IMR-90 (cell line): ENCODE results near the gene MAPK1. TPM values are rescaled to one million over a fixed set of nuclear protein-coding genes. Genes with fewer than 3 reads are reported as not detected.

Experiments used
- ATAC-seq: fragments of 200-7000 bp; cut with Tn5 transposase; 2 replicates; pipeline ENCODE4 v1.9.1; 2020; ENCODE audit warnings: low read depth, mild to moderate bottlenecking, moderate library complexity
- BruUV-seq: library from RNA; stranded (reverse); fragments of 400-500 nt; replicated peaks from 2 replicates; lab custom pipeline; 2021; lab: Mats Ljungman, UMichigan
- CTCF ChIA-PET: fragments of 300-600 bp; formaldehyde crosslinking; extraction: SDS; loops from one replicate; lab custom pipeline; 2021; ENCODE audit warnings: antibody characterized with exemption; lab: Yijun Ruan, JAX
- POLR2A ChIA-PET: fragments of 300-600 bp; sonication (Branson Sonifier 250); formaldehyde crosslinking; loops from one replicate; lab custom pipeline; 2022; ENCODE audit warnings: antibody characterized with exemption; ENCODE audit not compliant: unreplicated experiment; lab: Charles Lee
- DNase-seq: peaks from one replicate; pipeline ENCODE4 v3.0.0; 2013
- H2AFZ ChIP-seq: replicated peaks from 2 replicates; pipeline ENCODE3; 2013; ENCODE audit warnings: low read length, mild to moderate bottlenecking; ENCODE audit not compliant: poor library complexity
- H2AK5ac ChIP-seq: 2 replicates; pipeline ENCODE4 v1.6.1; 2013; ENCODE audit warnings: low read depth, low read length, inconsistent platforms
- H2AK9ac ChIP-seq: replicated peaks from 2 replicates; pipeline ENCODE3; 2013; ENCODE audit warnings: mild to moderate bottlenecking, low read depth, low read length, moderate library complexity; ENCODE audit not compliant: poor library complexity
- H2BK120ac ChIP-seq: 2 replicates; pipeline ENCODE4 v1.6.1; 2013; ENCODE audit warnings: low read depth, low read length, inconsistent platforms
- H2BK15ac ChIP-seq: 3 replicates; pipeline ENCODE4 v1.6.1; 2013; ENCODE audit warnings: low read depth, low read length, inconsistent platforms
- H2BK20ac ChIP-seq: 2 replicates; pipeline ENCODE4 v1.6.1; 2013; ENCODE audit warnings: low read depth, mild to moderate bottlenecking, inconsistent platforms, low read length, moderate library complexity
- H2BK5ac ChIP-seq: 2 replicates; pipeline ENCODE4 v1.6.1; 2013; ENCODE audit warnings: mild to moderate bottlenecking, low read depth, low read length, inconsistent platforms; ENCODE audit not compliant: poor library complexity, severe bottlenecking
- H3K14ac ChIP-seq: replicated peaks from 2 replicates; pipeline ENCODE4 v1.6.1; 2013; ENCODE audit warnings: low read depth, low read length, inconsistent platforms
- H3K18ac ChIP-seq: 2 replicates; pipeline ENCODE4 v1.6.1; 2013; ENCODE audit warnings: low read depth, low read length, control low read depth
- H3K23ac ChIP-seq: 2 replicates; pipeline ENCODE4 v1.6.1; 2013; ENCODE audit warnings: low read depth, low read length, inconsistent platforms
- H3K27ac ChIP-seq: 2 replicates; pipeline ENCODE4 v1.5.1; 2013; ENCODE audit warnings: mild to moderate bottlenecking, control low read depth, low read length; ENCODE audit not compliant: insufficient read depth
- H3K27me3 ChIP-seq: 2 replicates; pipeline ENCODE4 v1.6.1; 2013; ENCODE audit warnings: low read length; ENCODE audit not compliant: control insufficient read depth, insufficient read depth
- H3K36me3 ChIP-seq: 2 replicates; pipeline ENCODE4 v1.6.1; 2013; ENCODE audit warnings: low read length, mixed read lengths; ENCODE audit not compliant: control insufficient read depth, insufficient read depth
- H3K4ac ChIP-seq: 2 replicates; pipeline ENCODE4 v1.6.1; 2013; ENCODE audit warnings: low read depth, low read length, inconsistent platforms
- H3K4me1 ChIP-seq: 2 replicates; pipeline ENCODE4 v1.6.1; 2013; ENCODE audit warnings: low read length, mixed read lengths; ENCODE audit not compliant: control insufficient read depth, insufficient read depth
- H3K4me2 ChIP-seq: 2 replicates; pipeline ENCODE4 v1.6.1; 2013; ENCODE audit warnings: low read depth, mild to moderate bottlenecking, control low read depth, low read length, moderate library complexity
- H3K4me3 ChIP-seq: 2 replicates; pipeline ENCODE4 v1.5.1; 2013; ENCODE audit warnings: low read depth, mild to moderate bottlenecking, control low read depth, low read length, moderate library complexity; ENCODE audit not compliant: insufficient read depth
- H3K56ac ChIP-seq: 2 replicates; pipeline ENCODE4 v1.6.1; 2013; ENCODE audit warnings: low read length, inconsistent platforms; ENCODE audit not compliant: insufficient read depth; ENCODE audit errors: extremely low read depth
- H3K79me1 ChIP-seq, 2 experiments: 2 replicates each; pipeline ENCODE4 v1.6.1; 2013; ENCODE audit warnings: low read length in 2 of 2, inconsistent platforms in 1 of 2, low read depth in 1 of 2
- H3K9ac ChIP-seq: 2 replicates; pipeline ENCODE4 v1.6.1; 2013; ENCODE audit warnings: low read depth, low read length, control low read depth
- H3K9me1 ChIP-seq: 2 replicates; pipeline ENCODE4 v1.6.1; 2013; ENCODE audit warnings: low read length, inconsistent platforms; ENCODE audit not compliant: insufficient read depth
- H3K9me3 ChIP-seq: 2 replicates; pipeline ENCODE4 v1.6.1; 2013; ENCODE audit warnings: low read length; ENCODE audit not compliant: control insufficient read depth, insufficient read depth
- H4K20me1 ChIP-seq: 2 replicates; pipeline ENCODE4 v1.6.1; 2013; ENCODE audit warnings: low read length, inconsistent platforms; ENCODE audit not compliant: insufficient read depth
- H4K5ac ChIP-seq: 2 replicates; pipeline ENCODE4 v1.6.1; 2013; ENCODE audit warnings: mild to moderate bottlenecking, low read depth, low read length, control low read depth
- H4K8ac ChIP-seq, 2 experiments: 2 replicates each; pipeline ENCODE4 v1.6.1; 2013; ENCODE audit warnings: low read depth in 2 of 2, low read length in 2 of 2, control low read depth in 1 of 2, inconsistent platforms in 1 of 2
- H4K91ac ChIP-seq: 2 replicates; pipeline ENCODE4 v1.6.1; 2013; ENCODE audit warnings: low read depth, low read length, inconsistent platforms; ENCODE audit not compliant: insufficient read depth
- BHLHE40 ChIP-seq: fragments of 150-350 bp; IDR thresholded peaks from 2 replicates; pipeline ENCODE4 v1.6.1; 2016; ENCODE audit warnings: mild to moderate bottlenecking, low read depth, low read length
- CEBPB ChIP-seq: IDR thresholded peaks from 2 replicates; pipeline ENCODE4 v1.6.1; 2012; ENCODE audit warnings: low read depth, low read length, improper control_type of control experiment
- MAZ ChIP-seq: IDR thresholded peaks from 2 replicates; pipeline ENCODE4 v1.6.1; 2012; ENCODE audit warnings: low read depth, mild to moderate bottlenecking, low read length, improper control_type of control experiment, moderate library complexity, borderline replicate concordance
- NFE2L2 ChIP-seq: fragments of 150-350 bp; IDR thresholded peaks from 2 replicates; pipeline ENCODE4 v1.6.1; 2016; ENCODE audit warnings: low read depth, mild to moderate bottlenecking, low read length
- RFX5 ChIP-seq: IDR thresholded peaks from 2 replicates; pipeline ENCODE4 v1.8.0; 2012; ENCODE audit warnings: low read depth, mild to moderate bottlenecking, low read length, moderate library complexity
- SMC3 ChIP-seq: fragments of 150-350 bp; IDR thresholded peaks from 2 replicates; pipeline ENCODE4 v1.6.1; 2016; ENCODE audit warnings: low read depth, mild to moderate bottlenecking, antibody characterized with exemption, low read length, moderate library complexity
- WGBS, 2 experiments: methylation state at CpG; one replicate each; pipeline versions ENCODE4 v1.1.5 to v1.1.7; 2013; ENCODE audit warnings: missing lambda C conversion rate in 2 of 2; ENCODE audit not compliant: insufficient read length in 1 of 2; ENCODE audit errors: extremely low coverage in 2 of 2; 5-methylcytosine and 5-hydroxymethylcytosine counted together
- dilution Hi-C: fragments of 300-500 bp; cut with HindIII; formaldehyde crosslinking; loops from one replicate; pipeline ENCODE4 v1.14.3; 2018; ENCODE audit warnings: low sequenced_read_pairs; ENCODE audit not compliant: unreplicated experiment
- in situ Hi-C: fragments of 300-500 bp; cut with MboI; formaldehyde crosslinking; loops from 3 replicates; pipeline ENCODE4 v1.14.3; 2019; ENCODE audit warnings: low sequenced_read_pairs, inconsistent platforms, mixed read lengths
- intact Hi-C: fragments of 100-400 bp; cut with micrococcal nuclease; formaldehyde crosslinking; loops from 2 replicates; pipeline ENCODE4 v1.10.0; 2022
- polyA plus RNA-seq, 3 experiments: library from polyadenylated mRNA; depleted of rRNA; stranded (reverse); fragments of >200 nt; gene quantifications; 2 replicates each; pipeline ENCODE4 v1.2.3, GENCODE V29; 2012; ENCODE audit warnings: low replicate concordance in 1 of 3
- total RNA-seq: library from RNA; depleted of rRNA; stranded (reverse); fragments of >200 nt; gene quantifications from 2 replicates; pipeline ENCODE4 v1.2.3, GENCODE V29; 2012
- TF ChIP-seq, protein P1 (sequence below): fragments of 150-350 bp; IDR thresholded peaks from 2 replicates; pipeline ENCODE4 v1.6.1; 2016; ENCODE audit warnings: low read depth, mild to moderate bottlenecking, low read length, moderate library complexity, borderline replicate concordance
- TF ChIP-seq, protein P2 (sequence below): fragments of 150-350 bp; IDR thresholded peaks from 2 replicates; pipeline ENCODE4 v1.6.1; 2017; ENCODE audit warnings: mild to moderate bottlenecking, antibody characterized with exemption, low read length, low read depth

The MAPK1 gene
- total and polyA plus RNA-seq, 2 of the 4 experiments (the other 2 are of a cell fraction) = 41.0 to 51.3 TPM

DNA sequence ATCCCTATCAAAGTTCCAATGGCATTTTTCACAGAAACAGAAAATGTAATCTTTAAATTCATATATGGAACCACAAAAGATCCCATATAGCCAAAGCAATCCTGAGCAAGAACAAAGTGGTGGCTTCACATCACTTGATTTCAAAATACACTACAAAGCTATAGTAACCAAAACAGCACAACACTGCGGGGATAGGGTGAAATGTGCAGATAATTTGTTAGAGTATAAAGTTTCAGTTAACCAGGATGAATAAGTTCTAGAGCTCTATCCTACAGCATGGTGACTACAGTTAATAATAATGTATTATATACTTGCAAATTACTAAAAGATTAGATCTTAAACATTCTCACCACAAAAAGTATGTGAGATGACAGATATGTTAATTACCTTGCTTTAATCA, 55.5 kb downstream of the MAPK1 start:
- Histone ChIP-seq H2BK15ac (no peak overlapping the region), H3K4me2 (no peak overlapping the region), H3K27ac (no peak overlapping the region), H3K4me3 (no peak overlapping the region), H3K9ac (no peak overlapping the region), H2BK20ac (no peak overlapping the region), H4K20me1 (peaks cover 72% of the 10 kb centered on the region), H3K79me1 (peaks cover 15 to 71% of the 10 kb centered on the region in 2 experiments; a peak in 3 of 4 replicates), H4K5ac (no peak overlapping the region), H3K9me3 (no peaks in the 10 kb centered on the region), H3K23ac (no peak overlapping the region), H2AFZ (no peak overlapping the region), H3K56ac (no peak overlapping the region), H2BK5ac (no peak overlapping the region), H4K91ac (no peak overlapping the region), H2AK5ac (no peak overlapping the region), H3K18ac (no peak overlapping the region), H2AK9ac (no peak overlapping the region), H3K27me3 (no peaks in the 10 kb centered on the region), H2BK120ac (no peak overlapping the region), H3K4me1 (peaks cover 1% of the 10 kb centered on the region), H4K8ac (no peak overlapping the region), H3K14ac (no peak overlapping the region), H3K36me3 (peaks cover 3% of the 10 kb centered on the region), H3K4ac (no peak overlapping the region), H3K9me1 (peaks cover 1% of the 10 kb centered on the region)
- in situ Hi-C loops = no loop called here
- dilution Hi-C loops = no loop called here
- DNase-seq = no peak
- intact Hi-C loops = no loop called here
- WGBS, 2 experiments = no CpG with 5 or more reads among the region's 1 CpG
- BruUV-seq = no TSS peak
- TF ChIP-seq CEBPB = no peak
- TF ChIP-seq, protein P1, sequence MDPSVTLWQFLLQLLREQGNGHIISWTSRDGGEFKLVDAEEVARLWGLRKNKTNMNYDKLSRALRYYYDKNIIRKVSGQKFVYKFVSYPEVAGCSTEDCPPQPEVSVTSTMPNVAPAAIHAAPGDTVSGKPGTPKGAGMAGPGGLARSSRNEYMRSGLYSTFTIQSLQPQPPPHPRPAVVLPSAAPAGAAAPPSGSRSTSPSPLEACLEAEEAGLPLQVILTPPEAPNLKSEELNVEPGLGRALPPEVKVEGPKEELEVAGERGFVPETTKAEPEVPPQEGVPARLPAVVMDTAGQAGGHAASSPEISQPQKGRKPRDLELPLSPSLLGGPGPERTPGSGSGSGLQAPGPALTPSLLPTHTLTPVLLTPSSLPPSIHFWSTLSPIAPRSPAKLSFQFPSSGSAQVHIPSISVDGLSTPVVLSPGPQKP = no peak
- TF ChIP-seq, protein P2, sequence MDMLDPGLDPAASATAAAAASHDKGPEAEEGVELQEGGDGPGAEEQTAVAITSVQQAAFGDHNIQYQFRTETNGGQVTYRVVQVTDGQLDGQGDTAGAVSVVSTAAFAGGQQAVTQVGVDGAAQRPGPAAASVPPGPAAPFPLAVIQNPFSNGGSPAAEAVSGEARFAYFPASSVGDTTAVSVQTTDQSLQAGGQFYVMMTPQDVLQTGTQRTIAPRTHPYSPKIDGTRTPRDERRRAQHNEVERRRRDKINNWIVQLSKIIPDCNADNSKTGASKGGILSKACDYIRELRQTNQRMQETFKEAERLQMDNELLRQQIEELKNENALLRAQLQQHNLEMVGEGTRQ = no peak
- TF ChIP-seq SMC3 = no peak
- no peak for TF ChIP-seq MAZ
- TF ChIP-seq BHLHE40 = no peak
- TF ChIP-seq NFE2L2 = no peak
- TF ChIP-seq RFX5 = no peak
- CTCF ChIA-PET = no interaction called here
- POLR2A ChIA-PET = no interaction called here
- no peak for ATAC-seq
